ENCODE data around the gene EVI2B. TPM values are rescaled to one million over a fixed set of nuclear protein-coding genes. Genes with fewer than 3 reads are reported as not detected.

EVI2B gene
- total RNA-seq, 1 experiment from 2014 or later = 0.11 TPM

- Histone ChIP-seq H3K4me2 (ENCODE audit: low read length) (no peak overlapping the region), H3K27me3 (ENCODE audit: low read length) (no peaks in the 10 kb centered on the region), H3K9me2 (replicated peaks; ENCODE audit: low read length) (no peaks in the 10 kb centered on the region), H3K9ac (ENCODE audit: low read length) (no peak overlapping the region), H3F3A (ENCODE audit: low read length, unreplicated experiment) (no peaks in the 10 kb centered on the region), H3K4me1 (ENCODE audit: insufficient read depth, low read length) (no peaks in the 10 kb centered on the region), H4K20me1 (ENCODE audit: low read length) (no peaks in the 10 kb centered on the region), H3K4me3 (ENCODE audit: low read length) (no peak overlapping the region), H3K9me3 (ENCODE audit: low read length) (no peaks in the 10 kb centered on the region), H2AFZ (ENCODE audit: low read length) (no peak overlapping the region), H3K27ac (ENCODE audit: low read length) (no peak overlapping the region), H3K36me3 (ENCODE audit: low read depth, low read length) (no peaks in the 10 kb centered on the region), H3K79me2 (ENCODE audit: low read length) (no peaks in the 10 kb centered on the region)
- DNase-seq (no peak), ATAC-seq (no peak)
- BruUV-seq (replicated peaks) = no TSS peak
- ChIA-PET POLR2A (ENCODE audit: unreplicated experiment) (no interaction called here), CTCF (no interaction called here)
- intact Hi-C loops (cut with micrococcal nuclease) = loop anchor here (10.0 kb wide), 1 partner anchor 45 kb away; no protein-coding TSS in a partner anchor
- TF ChIP-seq CTCF (conservative IDR thresholded peaks at IDR 0.05; ENCODE audit: low read depth, low read length) = no peak
- TF ChIP-seq EZH2 (IDR thresholded peaks at IDR 0.05; ENCODE audit: low read length, unreplicated experiment) = no peak
Observed at GRCh38 chr17:31299624-31300023, 14.2 kb downstream of the EVI2B start.

GRCh38 chr17:31297090-31297489 is 16.8 kb downstream of the EVI2B start, which contains the start of gene OMG:
OMG (minus strand) TSS chr17:31297239; CDS start chr17:31296331, 908 bp downstream.
- no peaks in the 10 kb centered on the region for H3F3A ChIP-seq (ENCODE audit: low read length, unreplicated experiment)
- ChIA-PET POLR2A (ENCODE audit: unreplicated experiment) (no interaction called here), CTCF (no interaction called here)
- no peaks in the 10 kb centered on the region for H3K36me3 ChIP-seq (ENCODE audit: low read depth, low read length)
- H3K9ac ChIP-seq (ENCODE audit: low read length) = no peak within 1 kb of the TSS
- H3K27me3 ChIP-seq (ENCODE audit: low read length) = no peaks in the 10 kb centered on the region
- H3K4me1 ChIP-seq (ENCODE audit: insufficient read depth, low read length) = no peaks in the 10 kb centered on the region
- no peaks in the 10 kb centered on the region for H4K20me1 ChIP-seq (ENCODE audit: low read length)
- no peak within 1 kb of the TSS for H3K4me3 ChIP-seq (ENCODE audit: low read length)
- H3K4me2 ChIP-seq (ENCODE audit: low read length) = no peak within 1 kb of the TSS
- DNase-seq (no peak), ATAC-seq (no peak)
- no peaks in the 10 kb centered on the region for H3K9me2 ChIP-seq (replicated peaks; ENCODE audit: low read length)
- no peaks in the 10 kb centered on the region for H3K9me3 ChIP-seq (ENCODE audit: low read length)
- intact Hi-C loops (cut with micrococcal nuclease) = no loop called here
- BruUV-seq (replicated peaks) = no TSS peak
- H2AFZ ChIP-seq (ENCODE audit: low read length) = no peak within 1 kb of the TSS
- no peaks in the 10 kb centered on the region for H3K79me2 ChIP-seq (ENCODE audit: low read length)
- H3K27ac ChIP-seq (ENCODE audit: low read length) = no peak within 1 kb of the TSS
- TF ChIP-seq EZH2phosphoT487 (IDR thresholded peaks at IDR 0.05; ENCODE audit: borderline replicate concordance, low read length) (no peak), CTCF (conservative IDR thresholded peaks at IDR 0.05; ENCODE audit: low read depth, low read length) (no peak)

- Histone ChIP-seq H3K9me3 (ENCODE audit: low read length) (no peaks in the 10 kb centered on the region), H3K27me3 (ENCODE audit: low read length) (no peaks in the 10 kb centered on the region), H3F3A (ENCODE audit: low read length, unreplicated experiment) (no peaks in the 10 kb centered on the region), H3K9ac (ENCODE audit: low read length) (no peak overlapping the region), H3K9me2 (replicated peaks; ENCODE audit: low read length) (no peaks in the 10 kb centered on the region), H3K4me1 (ENCODE audit: insufficient read depth, low read length) (no peaks in the 10 kb centered on the region), H3K4me3 (ENCODE audit: low read length) (no peak overlapping the region), H2AFZ (ENCODE audit: low read length) (no peak overlapping the region), H4K20me1 (ENCODE audit: low read length) (no peaks in the 10 kb centered on the region), H3K4me2 (ENCODE audit: low read length) (no peak overlapping the region), H3K79me2 (ENCODE audit: low read length) (no peaks in the 10 kb centered on the region), H3K36me3 (ENCODE audit: low read depth, low read length) (no peaks in the 10 kb centered on the region), H3K27ac (ENCODE audit: low read length) (no peak overlapping the region)
- CTCF ChIA-PET = no interaction called here
- ATAC-seq (no peak), DNase-seq (no peak)
- TF ChIP-seq EZH2 (IDR thresholded peaks at IDR 0.05; ENCODE audit: low read length, unreplicated experiment) (no peak), EZH2phosphoT487 (IDR thresholded peaks at IDR 0.05; ENCODE audit: borderline replicate concordance, low read length) (no peak), CTCF (conservative IDR thresholded peaks at IDR 0.05; ENCODE audit: low read depth, low read length) (no peak)
- intact Hi-C loops (cut with micrococcal nuclease) = no loop called here
- no TSS peak for BruUV-seq (replicated peaks)
- POLR2A ChIA-PET (ENCODE audit: unreplicated experiment) = no interaction called here
Observed at GRCh38 chr17:31296142-31296541, 17.7 kb downstream of the EVI2B start.

Data from PC-3 (cell line).